Uterus (tissue), 2 donors: ENCODE results near the gene FAF1.

Experiments
- POLR2A ChIP-seq, 2 donors: fragments of 450-650 bp; IDR thresholded peaks; one replicate each; pipeline ENCODE4 v1.6.1; 2016; ENCODE audit warnings: antibody characterized with exemption in 2 of 2, mild to moderate bottlenecking in 1 of 2, moderate library complexity in 1 of 2
- TF ChIP-seq, protein P1 (sequence below), 4 experiments: fragments of 200-600 bp in 2 of 4; fragments of 450-650 bp in 2 of 4; sonication (generic) in 2 of 4; IDR thresholded peaks; one replicate each; pipeline ENCODE4 v1.5.1; 2016 to 2019; ENCODE audit warnings: antibody characterized with exemption in 4 of 4, mild to moderate bottlenecking in 2 of 4, moderate library complexity in 1 of 4

DNA sequence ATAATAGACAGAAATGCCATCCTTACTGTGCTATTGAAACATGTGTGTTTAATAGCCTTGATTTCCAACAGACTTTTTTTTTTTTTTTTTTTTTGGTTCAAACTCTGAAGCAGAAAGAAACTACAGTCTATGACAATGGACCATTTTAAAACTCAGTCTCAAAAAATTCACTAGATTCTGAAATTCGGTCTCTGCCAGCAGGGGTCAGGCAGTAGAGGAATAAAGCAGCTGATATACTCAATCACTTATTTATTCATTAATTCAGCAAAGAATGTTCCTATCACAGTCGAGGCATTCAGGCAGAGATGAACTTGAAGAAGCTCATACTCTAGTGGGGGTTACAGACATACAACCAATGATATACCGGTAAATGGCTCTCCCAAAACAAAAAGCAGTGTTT is 275.9 kb downstream of the FAF1 start:
- TF ChIP-seq, protein P1, sequence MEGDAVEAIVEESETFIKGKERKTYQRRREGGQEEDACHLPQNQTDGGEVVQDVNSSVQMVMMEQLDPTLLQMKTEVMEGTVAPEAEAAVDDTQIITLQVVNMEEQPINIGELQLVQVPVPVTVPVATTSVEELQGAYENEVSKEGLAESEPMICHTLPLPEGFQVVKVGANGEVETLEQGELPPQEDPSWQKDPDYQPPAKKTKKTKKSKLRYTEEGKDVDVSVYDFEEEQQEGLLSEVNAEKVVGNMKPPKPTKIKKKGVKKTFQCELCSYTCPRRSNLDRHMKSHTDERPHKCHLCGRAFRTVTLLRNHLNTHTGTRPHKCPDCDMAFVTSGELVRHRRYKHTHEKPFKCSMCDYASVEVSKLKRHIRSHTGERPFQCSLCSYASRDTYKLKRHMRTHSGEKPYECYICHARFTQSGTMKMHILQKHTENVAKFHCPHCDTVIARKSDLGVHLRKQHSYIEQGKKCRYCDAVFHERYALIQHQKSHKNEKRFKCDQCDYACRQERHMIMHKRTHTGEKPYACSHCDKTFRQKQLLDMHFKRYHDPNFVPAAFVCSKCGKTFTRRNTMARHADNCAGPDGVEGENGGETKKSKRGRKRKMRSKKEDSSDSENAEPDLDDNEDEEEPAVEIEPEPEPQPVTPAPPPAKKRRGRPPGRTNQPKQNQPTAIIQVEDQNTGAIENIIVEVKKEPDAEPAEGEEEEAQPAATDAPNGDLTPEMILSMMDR (IDR thresholded peaks at IDR 0.05), result no peak
- TF ChIP-seq POLR2A (IDR thresholded peaks at IDR 0.05), result no peak
